Upper lobe of left lung (tissue), 6 donors: Measurements from ENCODE around the gene MAN1C1. TPM values are rescaled to one million over a fixed set of nuclear protein-coding genes. Genes with fewer than 3 reads are reported as not detected.

Source experiments
- ATAC-seq, 2 donors: fragments of 200-7000 bp; cut with Tn5 transposase; one replicate each; pipeline ENCODE4 v1.9.1; 2022; ENCODE audit warnings: mild to moderate bottlenecking in 2 of 2, moderate library complexity in 2 of 2; ENCODE audit not compliant: low FRiP score in 2 of 2
- DNase-seq, 2 donors: peaks; one replicate each; pipeline ENCODE4 v3.0.0-alpha.2; 2019 to 2020
- H3K27ac ChIP-seq, 4 donors: fragments of 200-600 bp; sonication (generic); one replicate each; pipeline ENCODE4 v1.5.1; 2016 to 2019
- H3K27me3 ChIP-seq, 4 donors: fragments of 200-600 bp; sonication (generic); one replicate each; pipeline ENCODE4 v1.5.1; 2017 to 2019
- H3K36me3 ChIP-seq, 4 donors: fragments of 200-600 bp; sonication (generic); one replicate each; pipeline ENCODE4 v1.5.1; 2016 to 2019
- H3K4me1 ChIP-seq, 4 donors: fragments of 200-600 bp; sonication (generic); one replicate each; pipeline ENCODE4 v1.5.1; 2018 to 2019
- H3K4me3 ChIP-seq, 4 donors: fragments of 200-600 bp; sonication (generic); one replicate each; pipeline ENCODE4 v1.5.1; 2017 to 2019; ENCODE audit warnings: mild to moderate bottlenecking in 2 of 4, moderate library complexity in 1 of 4
- H3K9me3 ChIP-seq, 4 donors: fragments of 200-600 bp; sonication (generic); one replicate each; pipeline ENCODE4 v1.5.1; 2018 to 2019
- CTCF ChIP-seq, 6 experiments: fragments of 450-650 bp in 4 of 6; fragments of 200-600 bp in 2 of 6; sonication (generic) in 2 of 6; IDR thresholded peaks; one replicate each; pipeline ENCODE4 v1.5.1; 2016 to 2019; ENCODE audit warnings: antibody characterized with exemption in 6 of 6
- EP300 ChIP-seq, 4 donors: sonication (generic); formaldehyde crosslinking; IDR thresholded peaks; one replicate each; pipeline ENCODE4 v1.5.1; 2017; ENCODE audit warnings: antibody characterized with exemption in 4 of 4, control low read depth in 2 of 4
- POLR2A ChIP-seq, 4 donors: fragments of 450-650 bp; IDR thresholded peaks; one replicate each; pipeline ENCODE4 v1.5.1; 2016 to 2017; ENCODE audit warnings: antibody characterized with exemption in 4 of 4, mild to moderate bottlenecking in 2 of 4
- POLR2AphosphoS5 ChIP-seq, 2 donors: sonication (generic); formaldehyde crosslinking; IDR thresholded peaks; one replicate each; pipeline ENCODE4 v1.5.1; 2017; ENCODE audit warnings: antibody characterized with exemption in 2 of 2
- WGBS, 2 donors: methylation state at CpG; one replicate each; pipeline ENCODE4 v1.1.5; 2017 to 2018; 5-methylcytosine and 5-hydroxymethylcytosine counted together
- total RNA-seq, 6 donors: library from RNA; depleted of rRNA in 4 of 6; stranded (reverse); fragments of >200 nt in 4 of 6; gene quantifications; one replicate each; pipeline versions ENCODE4 v1.1.0 to v1.2.1, GENCODE V29; 2016 to 2021
- donor health status: DM: no; HTN: no; CAD: no; lungs with moderate emphysema.
- donor health status: DM: no; HTN: yes; CAD: no; lungs with severe emphysema.

The MAN1C1 gene
- total RNA-seq, 6 donors from 2014 or later, result 5.3 to 32.5 (median 16.2) TPM

GRCh38 chr1:25651036-25651640 is 34.5 kb downstream of the MAN1C1 start:
- Histone ChIP-seq H3K4me1 (peaks cover 0 to 25% (median 7%) of the 10 kb centered on the region in 4 donors), H3K4me3 (no peak overlapping the region), H3K27me3 (no peaks in the 10 kb centered on the region), H3K36me3 (peaks cover 0 to under 1% (median 0%) of the 10 kb centered on the region in 4 donors), H3K9me3 (no peaks in the 10 kb centered on the region), H3K27ac (no peak overlapping the region)
- no peak for ATAC-seq
- TF ChIP-seq POLR2AphosphoS5 (IDR thresholded peaks at IDR 0.05) (no peak), EP300 (IDR thresholded peaks at IDR 0.05) (no peak), POLR2A (IDR thresholded peaks at IDR 0.05) (no peak), CTCF (IDR thresholded peaks at IDR 0.05) (no peak)
- no peak for DNase-seq
- WGBS, 2 donors, result 87 to 88% methylated on average over 7 to 8 of the region's 8 CpGs

- Histone ChIP-seq H3K9me3 (no peaks in the 10 kb centered on the region), H3K27ac (peak overlapping the region in 1 of 4 donors; percentile 22), H3K4me3 (no peak overlapping the region), H3K36me3 (no peaks in the 10 kb centered on the region), H3K27me3 (no peaks in the 10 kb centered on the region), H3K4me1 (peaks cover 0 to 25% (median 9%) of the 10 kb centered on the region in 4 donors)
- TF ChIP-seq EP300 (IDR thresholded peaks at IDR 0.05), result no peak
- TF ChIP-seq POLR2AphosphoS5 (IDR thresholded peaks at IDR 0.05), result no peak
- ATAC-seq (peak in 1 of 2 donors; percentile 18), DNase-seq (peak in 1 of 2 donors; percentile 47)
- 78 to 80% methylated on average over 7 to 12 of the region's 12 CpGs for WGBS, 2 donors
Observed at GRCh38 chr1:25651824-25652741, 35.5 kb downstream of the MAN1C1 start.

GRCh38 chr1:25653558-25653957 is 37.0 kb downstream of the MAN1C1 start:
- Histone ChIP-seq H3K27ac (no peak overlapping the region), H3K4me1 (peaks cover 0 to 28% (median 9%) of the 10 kb centered on the region in 4 donors), H3K36me3 (no peaks in the 10 kb centered on the region), H3K9me3 (no peaks in the 10 kb centered on the region), H3K27me3 (no peaks in the 10 kb centered on the region), H3K4me3 (no peak overlapping the region)
- 76 to 93% methylated on average over 3 to 10 of the region's 10 CpGs for WGBS, 2 donors
- DNase-seq, result peak in 1 of 2 donors; percentile 36
- no peak for TF ChIP-seq POLR2AphosphoS5 (IDR thresholded peaks at IDR 0.05)
- no peak for TF ChIP-seq POLR2A (IDR thresholded peaks at IDR 0.05)
- TF ChIP-seq CTCF (IDR thresholded peaks at IDR 0.05), result no peak
- TF ChIP-seq EP300 (IDR thresholded peaks at IDR 0.05), result no peak
- no peak for ATAC-seq

- WGBS, 2 donors, result 93% methylated on average over 6 of the region's 6 CpGs
- Histone ChIP-seq H3K4me3 (no peak overlapping the region), H3K27me3 (no peaks in the 10 kb centered on the region), H3K36me3 (no peaks in the 10 kb centered on the region), H3K27ac (no peak overlapping the region), H3K4me1 (peaks cover 0 to 35% (median 9%) of the 10 kb centered on the region in 4 donors), H3K9me3 (no peaks in the 10 kb centered on the region)
- TF ChIP-seq CTCF (IDR thresholded peaks at IDR 0.05) (no peak), POLR2A (IDR thresholded peaks at IDR 0.05) (no peak), POLR2AphosphoS5 (IDR thresholded peaks at IDR 0.05) (no peak), EP300 (IDR thresholded peaks at IDR 0.05) (no peak)
- ATAC-seq (no peak), DNase-seq (no peak)
Observed at GRCh38 chr1:25654109-25654660, 37.6 kb downstream of the MAN1C1 start.
